NCI-H2227 (cell line): Measurements from ENCODE around the gene JAZF1.
"Not testable (repeated sequence)": the region's sequence is repeated elsewhere in the genome, so short reads cannot be mapped to it uniquely, and the experiment has no call there.

Experiments
- DNase-seq: peaks from one replicate; lab custom pipeline; 2025; ENCODE audit not compliant: unreplicated experiment; lab: John Stamatoyannopoulos, UW

Gene JAZF1

DNA sequence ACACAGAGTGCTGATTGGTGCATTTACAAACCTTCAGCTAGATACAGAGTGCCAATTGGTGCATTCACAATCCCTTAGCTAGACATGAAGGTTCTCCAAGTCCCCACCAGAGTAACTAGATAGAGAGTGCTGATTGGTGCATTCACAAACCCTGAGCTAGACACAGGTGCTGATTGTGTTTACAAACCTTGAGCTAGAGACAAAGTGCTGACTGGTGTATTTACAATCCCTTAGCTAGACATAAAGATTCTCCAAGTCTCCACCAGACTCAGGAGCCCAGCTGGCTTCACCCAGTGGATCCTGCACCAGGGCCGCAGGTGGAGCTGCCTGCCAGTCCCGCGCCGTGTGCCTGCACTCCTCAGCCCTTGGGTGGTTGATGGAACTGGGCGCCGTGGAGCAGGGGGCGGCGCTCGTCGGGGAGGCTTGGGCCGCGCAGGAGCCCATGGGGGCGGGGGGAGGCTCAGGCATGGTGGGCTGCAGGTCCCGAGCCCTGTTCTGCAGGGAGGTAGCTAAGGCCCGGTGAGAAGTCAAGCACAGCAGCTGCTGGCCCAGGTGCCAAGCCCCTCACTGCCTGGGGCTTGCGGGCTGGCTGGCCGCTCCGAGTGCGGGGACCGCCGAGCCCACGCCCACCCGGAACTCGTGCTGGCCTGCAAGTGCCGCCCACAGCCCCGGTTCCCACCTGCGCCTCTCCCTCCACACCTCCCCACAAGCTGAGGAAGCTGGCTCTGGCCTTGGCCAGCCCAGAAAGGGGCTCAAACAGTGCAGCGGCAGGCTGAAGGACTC lies 323.7 kb downstream of the JAZF1 start:
- not testable (repeated sequence) for DNase-seq

DNA sequence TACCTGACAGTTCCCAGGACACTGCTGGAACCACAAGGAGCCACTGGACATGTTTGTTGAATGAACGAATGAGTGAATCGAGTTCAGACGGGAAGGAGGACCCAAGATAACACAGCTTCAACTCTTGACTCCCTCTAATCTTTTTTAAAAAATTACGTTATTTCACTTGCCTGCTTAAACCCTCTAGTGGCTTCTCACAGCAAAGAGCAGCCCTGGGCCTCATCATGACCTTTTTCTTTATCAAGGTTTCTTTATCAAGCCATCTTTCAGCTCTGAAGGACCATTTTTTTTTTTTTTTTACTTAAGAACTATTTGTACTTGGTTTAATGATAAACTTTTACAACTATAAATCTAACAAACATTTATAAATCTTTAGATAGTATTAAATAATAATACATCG lies 330.1 kb downstream of the JAZF1 start:
- no peak for DNase-seq

DNA sequence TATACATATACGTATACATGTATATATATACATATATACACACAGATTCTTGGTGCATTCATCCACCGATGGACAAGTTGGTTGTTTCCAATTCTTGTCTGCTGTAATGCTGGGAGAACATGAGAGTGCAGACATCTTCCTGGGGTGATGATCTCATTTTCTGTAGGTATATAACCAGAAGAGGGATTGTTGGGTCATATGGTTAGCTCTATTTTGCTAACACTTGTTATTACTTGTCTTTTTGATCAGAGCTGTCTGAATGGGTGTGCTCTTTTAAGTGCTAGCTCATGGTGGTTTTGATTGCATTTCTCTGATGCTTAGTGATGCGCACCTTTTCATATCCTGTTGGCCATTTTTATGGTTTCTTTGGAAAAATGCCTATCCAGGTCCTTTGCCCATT lies 334.2 kb downstream of the JAZF1 start:
- no peak for DNase-seq

DNA sequence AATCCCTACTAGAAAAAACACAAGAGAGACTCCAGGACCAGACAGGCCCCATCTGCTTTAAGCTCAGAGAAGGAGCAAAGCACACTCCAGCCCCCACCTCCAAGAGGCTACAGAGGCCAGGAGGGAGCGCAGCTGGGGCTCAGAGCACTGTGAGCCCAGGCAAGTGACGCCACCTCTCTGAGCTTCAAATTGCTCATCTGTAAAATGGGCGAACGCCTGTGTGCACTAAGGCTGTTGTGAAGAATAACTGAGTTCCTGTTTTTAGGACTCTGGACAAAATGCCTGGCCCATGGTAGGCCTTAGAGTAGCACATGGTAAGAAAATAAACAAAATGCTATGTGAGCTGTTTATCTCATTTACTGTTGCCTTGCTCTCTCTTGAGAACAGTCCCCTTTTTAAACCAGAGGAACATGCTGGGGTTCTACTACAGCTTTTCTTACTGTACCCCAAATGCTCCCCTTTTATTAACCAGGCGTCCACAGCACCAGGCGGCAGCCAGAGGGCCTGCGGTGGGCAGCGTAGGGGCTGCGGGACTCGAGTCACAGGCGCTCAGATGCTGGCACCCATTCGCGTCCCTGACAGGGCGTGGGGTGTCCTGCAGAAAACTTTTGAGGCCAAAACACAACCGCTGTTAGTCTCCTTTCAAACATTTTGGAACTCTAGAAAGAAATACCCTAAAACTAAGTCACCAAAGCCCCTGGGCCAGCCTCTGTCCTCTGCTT lies 336.9 kb downstream of the JAZF1 start:
- no peak for DNase-seq

DNA sequence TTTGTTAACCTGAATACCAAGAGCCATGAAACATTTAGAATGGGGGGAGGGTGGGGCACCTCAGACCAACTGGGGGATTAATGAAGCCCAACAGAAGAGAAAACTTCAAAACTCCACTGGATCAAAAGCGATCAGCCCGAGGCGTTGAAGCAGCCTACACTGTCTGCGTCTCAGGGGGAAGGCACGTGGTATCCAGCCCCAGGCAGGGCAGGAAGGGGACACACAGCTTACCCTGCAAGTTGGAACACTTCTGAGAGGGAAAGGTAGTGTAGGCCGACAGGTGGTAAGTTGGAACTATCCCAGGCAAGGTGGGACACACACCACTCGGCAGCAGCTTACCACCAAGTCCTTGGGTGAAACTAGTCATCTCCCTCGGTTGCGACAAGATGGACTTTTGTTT lies 337.7 kb downstream of the JAZF1 start:
- DNase-seq = no peak

DNA sequence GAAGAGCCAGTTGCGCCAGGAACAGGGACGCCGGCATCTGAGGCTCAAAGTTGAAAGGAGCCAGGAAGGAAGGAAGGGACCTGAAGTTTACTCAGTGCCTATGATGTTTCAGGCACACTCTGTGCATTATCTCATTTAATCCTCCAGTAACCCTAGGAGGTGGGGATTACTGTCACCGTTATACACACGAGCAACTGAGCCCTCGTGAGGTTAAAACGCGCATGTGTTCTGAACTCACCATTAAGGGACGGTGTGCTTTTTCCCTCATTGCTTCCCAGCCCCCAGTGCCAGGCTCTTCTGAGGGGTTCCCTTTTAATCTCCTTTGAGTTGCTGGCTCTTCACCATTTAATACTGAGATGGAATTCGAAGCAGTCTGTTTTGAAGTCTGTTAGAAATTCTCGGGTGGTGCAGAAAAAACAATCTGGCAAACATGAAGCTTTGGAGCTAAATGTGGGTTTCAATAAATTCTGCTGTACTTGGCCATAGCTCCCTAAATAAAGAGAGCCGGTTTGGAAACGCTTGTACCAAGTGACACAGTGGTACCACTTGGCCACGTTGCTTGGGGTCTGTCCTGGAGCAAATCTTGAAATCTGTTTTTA lies 338.4 kb downstream of the JAZF1 start:
- DNase-seq = no peak

DNA sequence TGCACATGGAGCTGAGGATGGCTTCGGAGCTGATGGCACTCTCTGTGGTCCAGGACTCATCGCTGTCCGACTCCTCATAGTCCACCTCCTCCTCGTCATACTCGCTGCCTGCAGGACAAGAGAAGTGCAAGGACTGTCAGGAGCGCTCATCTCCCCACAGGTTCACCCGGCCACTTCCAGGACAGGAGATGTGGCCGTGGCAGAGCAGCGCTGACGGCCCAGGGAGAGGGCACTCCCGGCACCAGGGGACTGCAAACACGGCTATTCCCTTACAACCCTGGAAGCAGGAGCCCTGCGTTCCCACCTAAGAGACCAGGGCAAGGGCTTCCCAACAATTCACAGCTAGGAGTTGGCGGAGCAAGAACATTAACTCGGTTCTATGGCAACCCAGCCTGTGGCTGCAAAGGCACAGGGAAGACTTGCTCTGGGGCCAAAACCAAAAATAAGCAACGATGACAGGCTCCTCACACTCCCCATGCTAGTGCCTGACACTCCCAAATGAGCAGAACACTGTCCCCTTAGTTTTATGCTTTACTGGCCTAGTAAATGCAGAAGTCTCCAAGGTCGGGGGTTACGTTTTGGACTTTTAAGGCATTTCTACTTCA lies 339.7 kb downstream of the JAZF1 start:
- DNase-seq = no peak

DNA sequence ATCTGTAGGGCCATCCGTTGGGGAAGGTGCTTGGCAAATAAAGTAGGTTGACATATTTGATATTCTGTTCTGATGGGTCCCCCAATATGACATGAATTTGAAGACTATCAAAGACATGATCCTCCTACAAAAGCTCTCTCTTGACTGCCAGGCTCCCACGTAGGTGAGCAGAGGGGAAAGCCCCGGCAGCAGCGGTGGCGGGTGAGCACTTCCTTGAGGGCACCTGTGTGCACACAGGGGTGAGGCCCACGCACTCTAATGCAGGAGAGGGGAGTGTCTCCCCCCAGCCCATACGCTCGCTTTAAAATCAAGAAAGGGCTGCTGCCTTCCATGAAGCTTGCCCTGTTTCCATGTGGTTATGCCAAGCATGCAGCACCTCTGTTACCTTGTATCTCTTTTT lies 340.3 kb downstream of the JAZF1 start:
- no peak for DNase-seq

DNA sequence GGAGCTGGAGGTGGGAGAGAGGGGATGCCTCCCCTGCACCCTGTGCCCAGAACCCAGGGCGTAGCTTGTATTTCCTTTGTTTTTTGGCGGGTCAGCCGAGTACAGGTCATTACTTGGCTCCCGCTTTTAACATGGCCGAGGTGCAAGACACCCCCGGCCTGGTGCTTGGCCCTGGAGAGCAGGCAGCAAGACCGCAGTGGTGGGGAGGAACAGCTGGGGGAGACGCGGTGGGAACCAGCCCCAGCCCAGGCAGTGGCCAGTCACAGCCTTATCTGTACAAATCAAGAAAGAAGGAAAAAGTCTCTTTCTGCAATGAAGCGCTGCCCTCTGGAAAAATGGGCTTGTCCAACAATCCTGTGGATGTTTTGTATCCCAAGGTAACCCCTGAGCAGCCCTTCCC lies 341.5 kb downstream of the JAZF1 start:
- DNase-seq = no peak

DNA sequence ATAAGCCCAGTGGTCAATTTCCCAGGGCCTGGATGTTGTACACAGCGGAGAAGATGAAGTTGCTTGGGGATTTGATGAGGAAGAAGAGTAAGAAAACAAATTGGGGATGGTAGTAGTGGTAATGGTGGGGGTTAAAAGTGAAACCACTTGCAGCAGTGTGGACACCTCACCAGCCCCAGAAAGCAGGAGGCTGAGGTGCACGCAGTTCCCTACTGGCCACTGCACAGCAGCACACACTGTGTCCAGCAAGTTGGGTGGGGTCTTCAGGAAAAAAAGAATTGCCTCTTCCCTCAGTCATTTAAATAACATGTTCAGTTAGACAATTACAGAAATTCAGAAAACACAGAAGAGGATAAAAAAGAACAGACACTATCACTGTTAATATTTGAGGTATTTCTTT lies 344.1 kb downstream of the JAZF1 start:
- DNase-seq = no peak

DNA sequence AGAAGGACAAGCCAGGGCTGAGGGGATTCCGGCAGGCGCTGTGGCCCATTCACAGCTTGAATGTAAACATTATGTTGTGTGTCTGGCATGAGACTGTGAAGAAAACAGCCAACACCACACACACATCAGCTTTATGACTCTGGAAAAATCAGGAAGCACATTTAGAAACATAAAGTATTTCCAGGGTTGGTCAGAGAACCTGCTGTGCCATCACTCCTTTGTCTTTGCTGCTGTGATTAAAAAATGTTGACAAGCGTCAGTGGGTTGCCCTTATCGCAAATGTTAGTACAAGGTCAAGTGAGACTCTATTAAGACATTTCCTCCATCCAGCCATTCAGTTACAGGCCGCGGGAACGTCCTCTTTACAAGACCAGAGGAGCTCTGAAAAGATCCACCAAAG lies 345.2 kb downstream of the JAZF1 start:
- no peak for DNase-seq

DNA sequence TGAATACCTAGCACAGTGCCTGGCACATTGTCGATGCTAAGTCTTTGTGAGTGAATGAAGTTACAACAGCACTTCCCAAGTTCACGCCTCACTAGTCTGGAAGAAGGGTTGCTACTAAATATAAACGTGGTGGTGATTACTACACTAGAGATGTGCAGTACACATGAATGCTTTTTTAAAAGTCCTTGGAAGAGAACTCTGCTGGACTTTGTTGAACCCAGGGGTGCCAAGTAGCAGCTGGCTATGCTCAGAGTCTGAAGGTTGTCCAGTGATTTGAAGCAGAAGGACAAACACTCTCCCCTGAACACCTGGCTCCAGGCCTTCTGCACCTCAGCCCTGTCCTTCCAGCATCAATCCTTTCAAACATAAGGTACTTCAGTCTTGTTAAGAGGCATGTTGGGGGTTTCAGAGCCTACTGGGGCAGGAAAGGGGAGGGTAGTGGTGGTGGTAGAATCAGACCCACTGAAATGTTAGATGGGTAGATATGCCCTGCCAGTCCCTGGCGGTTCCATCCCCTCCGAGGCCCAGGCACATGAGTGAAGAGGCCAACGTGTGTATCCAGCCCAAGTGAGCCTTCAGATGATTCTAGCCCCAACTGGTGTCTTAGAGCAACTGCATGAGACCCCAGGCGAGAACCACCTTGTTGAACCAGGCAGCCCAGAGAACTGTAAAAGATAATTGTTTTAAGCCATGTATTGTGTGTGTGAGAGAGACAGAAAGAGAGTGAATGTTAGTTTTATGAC lies 346.2 kb downstream of the JAZF1 start:
- no peak for DNase-seq

DNA sequence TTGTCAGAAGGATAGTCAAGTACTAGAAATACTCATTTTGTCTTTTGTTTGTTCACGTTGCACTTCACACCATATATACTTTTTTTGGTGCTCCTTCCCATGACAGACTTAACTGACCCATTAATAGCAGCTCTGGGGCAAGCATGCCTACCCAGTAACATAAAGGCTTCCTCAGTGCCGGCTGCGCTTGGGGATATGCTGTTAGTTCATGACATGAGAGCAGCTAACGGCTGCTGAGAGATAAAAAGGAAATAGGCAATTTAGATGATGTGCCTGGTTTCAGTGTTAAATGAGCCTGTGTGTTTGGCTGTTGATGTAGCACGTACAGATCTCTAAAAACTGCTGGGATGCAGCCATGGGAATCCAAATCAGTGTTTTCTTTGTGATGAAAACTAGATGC lies 354.2 kb downstream of the JAZF1 start:
- DNase-seq = no peak

DNA sequence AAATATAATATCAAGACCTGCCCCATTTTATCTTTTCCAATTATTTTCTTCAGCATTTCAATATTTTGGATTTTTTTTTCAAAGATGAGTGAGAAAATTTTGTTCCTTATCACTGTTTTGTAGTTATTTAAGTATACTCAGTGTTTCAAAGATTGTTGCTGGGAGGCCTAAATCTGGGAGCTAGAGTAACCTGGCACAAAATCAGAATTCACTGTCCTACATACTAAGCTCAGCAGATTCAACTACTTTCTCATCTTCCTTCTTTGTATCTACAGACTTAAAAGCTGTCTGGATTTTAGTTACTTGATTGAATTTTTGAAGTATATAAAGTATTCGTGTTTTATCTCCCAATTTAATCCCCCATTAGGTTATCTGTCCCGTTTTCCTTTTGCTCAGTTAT lies 354.7 kb downstream of the JAZF1 start:
- no peak for DNase-seq

DNA sequence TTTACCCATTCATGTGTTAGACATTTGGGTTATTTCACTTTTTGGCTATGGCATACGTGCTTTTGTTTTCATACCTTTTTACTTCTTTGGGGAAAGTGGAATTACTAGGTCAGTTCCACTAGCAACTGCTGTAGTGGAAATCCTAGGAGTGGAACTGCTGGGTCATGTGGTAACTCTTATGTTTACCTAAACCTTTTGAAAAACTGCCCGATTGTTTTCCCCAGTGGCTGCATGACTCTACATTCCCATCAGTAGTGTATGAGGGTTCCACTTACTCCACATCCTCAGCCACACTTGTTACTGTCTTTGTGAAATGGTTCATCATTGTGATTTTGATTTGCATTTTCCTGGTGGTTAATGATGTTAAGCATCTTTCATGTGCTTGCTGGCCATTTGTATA lies 358.4 kb downstream of the JAZF1 start:
- no peak for DNase-seq

DNA sequence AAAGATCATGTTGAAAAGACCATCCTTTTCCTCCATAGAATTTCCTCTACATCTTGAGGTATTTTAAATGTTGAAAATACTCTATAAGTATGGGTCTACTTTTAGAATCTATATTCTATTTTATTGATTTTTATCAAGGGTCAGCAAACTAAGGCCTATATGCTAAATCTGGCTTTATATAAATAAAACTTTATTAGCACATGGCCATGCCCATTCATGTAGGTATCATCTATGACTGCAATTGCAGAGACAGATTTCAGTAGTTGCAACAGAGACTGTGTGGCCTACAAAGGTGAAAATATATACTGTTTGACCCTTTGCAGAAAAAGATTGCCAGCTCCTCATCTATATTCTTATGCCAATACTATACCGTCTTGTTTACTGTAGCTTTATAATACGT lies 367.9 kb downstream of the JAZF1 start:
- no peak for DNase-seq

DNA sequence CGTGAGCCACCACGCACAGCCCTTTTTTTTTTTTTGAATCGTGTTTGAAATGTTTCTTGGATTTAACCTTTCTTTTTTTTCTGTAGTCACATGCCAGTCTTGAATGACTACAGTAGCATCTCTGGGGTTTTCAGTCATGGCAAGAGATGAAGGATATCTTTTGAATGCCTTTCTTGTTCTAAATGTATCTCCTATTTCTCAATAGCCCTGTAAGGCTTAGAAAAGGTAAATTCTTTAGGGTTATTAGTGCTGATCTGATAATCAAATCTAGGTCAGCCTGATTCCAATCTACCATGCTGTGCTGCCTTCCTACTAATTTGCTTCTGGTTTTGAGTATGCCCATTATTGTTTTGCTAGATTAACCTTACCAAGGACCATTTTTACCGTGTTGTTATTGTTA lies 370.4 kb downstream of the JAZF1 start:
- DNase-seq = no peak

DNA sequence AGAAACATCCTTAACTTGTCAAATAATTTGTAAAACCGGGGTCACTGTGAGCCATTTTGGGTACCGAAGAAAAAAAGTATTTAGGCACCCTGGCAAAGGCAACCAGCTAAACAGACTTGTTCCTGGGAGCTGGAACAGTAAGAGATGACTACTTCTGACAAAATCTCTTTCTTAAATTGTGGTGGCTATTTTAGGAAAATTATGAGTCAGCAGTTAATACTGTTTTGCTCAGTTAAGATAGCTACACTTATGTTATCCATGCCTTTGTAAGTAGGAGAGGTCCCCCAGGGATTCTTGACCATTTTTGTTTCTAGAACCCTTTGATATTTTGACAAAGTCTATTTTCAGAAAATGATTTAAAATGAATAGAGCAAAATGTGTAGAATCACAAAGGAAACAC lies 372.0 kb downstream of the JAZF1 start:
- peak; percentile 3 for DNase-seq

DNA sequence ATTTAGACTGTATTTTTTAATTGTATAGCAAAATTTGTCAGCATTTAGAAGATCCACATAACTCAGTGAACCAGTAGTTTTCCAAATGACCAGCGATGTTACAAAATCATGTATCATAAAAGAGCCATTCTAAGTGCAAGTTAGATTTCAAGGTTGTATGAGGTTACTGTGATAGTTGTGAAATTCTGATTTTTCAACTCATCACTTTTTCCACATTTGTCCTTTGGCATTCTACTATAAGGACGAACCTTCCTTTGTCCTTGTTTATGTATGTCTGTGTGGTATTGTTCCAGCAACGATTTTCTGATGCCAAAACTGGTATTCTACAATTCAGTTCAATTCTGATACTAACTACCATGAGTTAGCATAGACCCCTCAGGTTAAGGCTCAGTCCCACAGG lies 376.5 kb downstream of the JAZF1 start:
- DNase-seq = no peak

DNA sequence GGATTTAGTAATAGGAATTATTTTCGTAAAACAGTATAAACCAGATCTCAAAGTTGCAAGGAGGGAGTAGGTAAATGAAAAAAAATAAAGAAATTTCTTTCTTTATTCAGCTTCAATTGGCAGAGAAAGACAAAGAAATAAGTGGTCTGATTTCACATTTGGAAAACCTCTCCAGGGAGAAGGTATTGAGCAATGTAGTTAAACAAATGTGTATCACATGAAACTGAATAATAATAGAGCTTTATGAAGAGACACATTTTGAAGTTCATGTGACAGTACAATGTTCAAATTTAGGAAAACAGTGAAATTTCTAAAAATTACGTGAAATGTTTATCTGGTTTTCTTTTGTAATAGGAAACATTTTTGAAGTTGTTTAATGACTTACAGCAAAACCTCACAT lies 377.6 kb downstream of the JAZF1 start:
- DNase-seq = no peak

DNA sequence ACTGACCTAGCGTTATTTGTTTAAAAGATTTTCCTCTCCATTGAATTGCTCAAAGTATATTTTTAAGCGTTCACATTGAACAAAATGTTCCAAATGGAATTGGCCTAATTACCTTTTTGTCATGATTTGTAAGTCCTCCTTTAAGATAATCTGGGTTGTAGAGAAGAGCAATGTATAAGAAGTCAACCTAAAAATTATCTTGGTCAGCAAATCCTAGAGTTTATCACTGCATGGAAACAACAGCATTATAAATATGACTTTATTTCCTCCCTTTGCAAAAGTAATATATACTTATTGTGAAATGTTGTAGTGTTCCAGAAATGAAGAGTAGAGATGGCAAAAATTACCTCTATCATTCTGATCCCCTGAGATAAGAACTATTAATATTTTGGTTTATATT lies 381.4 kb downstream of the JAZF1 start:
- DNase-seq = no peak
